ENCODE measurements around the gene RDH5. TPM values are rescaled to one million over a fixed set of nuclear protein-coding genes. Genes with fewer than 3 reads are reported as not detected.

Gene RDH5
- total and polyA plus RNA-seq, 2 of the 13 experiments (the other 11 are each of a cell fraction or from before 2014, with no cell fraction given), result 2.6 to 5.7 TPM

DNA sequence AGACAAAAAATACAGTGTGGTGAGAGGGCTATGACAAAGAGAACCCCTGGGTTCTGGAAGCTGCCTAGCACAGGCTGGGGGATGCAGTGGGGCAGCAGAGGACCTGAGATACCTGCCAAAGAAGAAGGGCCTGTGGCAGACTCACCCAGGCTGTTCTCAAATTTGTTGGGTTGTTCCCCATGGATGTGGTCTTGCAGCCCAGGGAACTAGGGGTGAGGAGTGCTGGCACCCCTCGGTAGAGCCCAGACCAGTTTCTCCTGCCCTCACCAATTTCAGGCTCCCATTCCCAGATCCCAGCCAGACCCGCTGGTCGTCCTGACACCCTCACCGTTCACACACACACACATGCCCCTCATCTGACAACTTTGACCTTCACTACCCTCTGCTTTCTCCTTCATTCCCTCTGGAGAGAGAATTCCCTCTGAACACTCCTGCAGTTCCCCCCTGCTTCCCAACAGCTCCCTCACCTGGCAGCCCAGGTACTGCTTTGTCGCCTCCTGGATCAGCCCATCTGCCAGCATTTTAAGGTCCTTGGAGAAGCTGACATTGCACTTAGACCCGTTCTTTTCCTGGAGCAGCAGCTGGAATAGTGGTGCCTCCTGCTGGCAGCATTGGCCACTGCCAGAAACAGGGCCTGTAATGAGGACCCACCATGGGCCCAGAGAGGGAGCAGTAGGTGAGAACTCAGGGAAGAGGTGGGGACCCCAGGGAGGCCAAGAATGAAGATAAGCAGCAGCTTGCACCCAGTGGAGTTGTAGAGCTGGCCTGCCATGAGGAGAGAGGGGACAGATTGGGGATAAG is 16.8 kb downstream of the RDH5 start (continued):
- peak; percentile 64; the same call in 1 of the 2 replicates for TF ChIP-seq ZNF331 (CRISPR knock-in tag; IDR thresholded peaks at IDR 0.05)
- TF ChIP-seq, protein P1, sequence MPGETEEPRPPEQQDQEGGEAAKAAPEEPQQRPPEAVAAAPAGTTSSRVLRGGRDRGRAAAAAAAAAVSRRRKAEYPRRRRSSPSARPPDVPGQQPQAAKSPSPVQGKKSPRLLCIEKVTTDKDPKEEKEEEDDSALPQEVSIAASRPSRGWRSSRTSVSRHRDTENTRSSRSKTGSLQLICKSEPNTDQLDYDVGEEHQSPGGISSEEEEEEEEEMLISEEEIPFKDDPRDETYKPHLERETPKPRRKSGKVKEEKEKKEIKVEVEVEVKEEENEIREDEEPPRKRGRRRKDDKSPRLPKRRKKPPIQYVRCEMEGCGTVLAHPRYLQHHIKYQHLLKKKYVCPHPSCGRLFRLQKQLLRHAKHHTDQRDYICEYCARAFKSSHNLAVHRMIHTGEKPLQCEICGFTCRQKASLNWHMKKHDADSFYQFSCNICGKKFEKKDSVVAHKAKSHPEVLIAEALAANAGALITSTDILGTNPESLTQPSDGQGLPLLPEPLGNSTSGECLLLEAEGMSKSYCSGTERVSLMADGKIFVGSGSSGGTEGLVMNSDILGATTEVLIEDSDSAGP (CRISPR knock-in tag; IDR thresholded peaks at IDR 0.05; ENCODE audit: borderline replicate concordance), result peak; percentile 72; the same call in 1 of the 2 replicates
- TF ChIP-seq, protein P2, sequence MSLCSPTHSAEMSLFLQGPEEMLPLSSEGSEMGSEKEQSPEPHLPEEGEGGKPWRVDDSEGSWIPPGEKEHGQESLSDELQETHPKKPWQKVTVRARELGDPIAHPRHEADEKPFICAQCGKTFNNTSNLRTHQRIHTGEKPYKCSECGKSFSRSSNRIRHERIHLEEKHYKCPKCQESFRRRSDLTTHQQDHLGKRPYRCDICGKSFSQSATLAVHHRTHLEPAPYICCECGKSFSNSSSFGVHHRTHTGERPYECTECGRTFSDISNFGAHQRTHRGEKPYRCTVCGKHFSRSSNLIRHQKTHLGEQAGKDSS (CRISPR knock-in tag; IDR thresholded peaks at IDR 0.05; ENCODE audit: borderline replicate concordance, low read depth), result peak; percentile 65; the same call in 1 of the 2 replicates
- TF ChIP-seq, protein P3, sequence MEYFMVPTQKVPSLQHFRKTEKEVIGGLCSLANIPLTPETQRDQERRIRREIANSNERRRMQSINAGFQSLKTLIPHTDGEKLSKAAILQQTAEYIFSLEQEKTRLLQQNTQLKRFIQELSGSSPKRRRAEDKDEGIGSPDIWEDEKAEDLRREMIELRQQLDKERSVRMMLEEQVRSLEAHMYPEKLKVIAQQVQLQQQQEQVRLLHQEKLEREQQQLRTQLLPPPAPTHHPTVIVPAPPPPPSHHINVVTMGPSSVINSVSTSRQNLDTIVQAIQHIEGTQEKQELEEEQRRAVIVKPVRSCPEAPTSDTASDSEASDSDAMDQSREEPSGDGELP (IDR thresholded peaks at IDR 0.05; ENCODE audit: borderline replicate concordance, low read depth), result peak; percentile 64; the same call in 1 of the 2 replicates
- 0 out of 2 replicates have a peak, but pooled peaks have one; percentile 55 for TF ChIP-seq ZNF761 (CRISPR knock-in tag; conservative IDR thresholded peaks at IDR 0.05)
- TF ChIP-seq CEBPG (CRISPR knock-in tag; IDR thresholded peaks at IDR 0.05), result 0 out of 2 replicates have a peak, but pooled peaks have one; percentile 6
- no peak for TF ChIP-seq GFI1 (CRISPR knock-in tag; IDR thresholded peaks at IDR 0.05; ENCODE audit: borderline replicate concordance)
- TF ChIP-seq ZNF652 (CRISPR knock-in tag; IDR thresholded peaks at IDR 0.05; ENCODE audit: borderline replicate concordance, low read depth), result 0 out of 2 replicates have a peak, but pooled peaks have one; percentile 14
- TF ChIP-seq, protein P4, sequence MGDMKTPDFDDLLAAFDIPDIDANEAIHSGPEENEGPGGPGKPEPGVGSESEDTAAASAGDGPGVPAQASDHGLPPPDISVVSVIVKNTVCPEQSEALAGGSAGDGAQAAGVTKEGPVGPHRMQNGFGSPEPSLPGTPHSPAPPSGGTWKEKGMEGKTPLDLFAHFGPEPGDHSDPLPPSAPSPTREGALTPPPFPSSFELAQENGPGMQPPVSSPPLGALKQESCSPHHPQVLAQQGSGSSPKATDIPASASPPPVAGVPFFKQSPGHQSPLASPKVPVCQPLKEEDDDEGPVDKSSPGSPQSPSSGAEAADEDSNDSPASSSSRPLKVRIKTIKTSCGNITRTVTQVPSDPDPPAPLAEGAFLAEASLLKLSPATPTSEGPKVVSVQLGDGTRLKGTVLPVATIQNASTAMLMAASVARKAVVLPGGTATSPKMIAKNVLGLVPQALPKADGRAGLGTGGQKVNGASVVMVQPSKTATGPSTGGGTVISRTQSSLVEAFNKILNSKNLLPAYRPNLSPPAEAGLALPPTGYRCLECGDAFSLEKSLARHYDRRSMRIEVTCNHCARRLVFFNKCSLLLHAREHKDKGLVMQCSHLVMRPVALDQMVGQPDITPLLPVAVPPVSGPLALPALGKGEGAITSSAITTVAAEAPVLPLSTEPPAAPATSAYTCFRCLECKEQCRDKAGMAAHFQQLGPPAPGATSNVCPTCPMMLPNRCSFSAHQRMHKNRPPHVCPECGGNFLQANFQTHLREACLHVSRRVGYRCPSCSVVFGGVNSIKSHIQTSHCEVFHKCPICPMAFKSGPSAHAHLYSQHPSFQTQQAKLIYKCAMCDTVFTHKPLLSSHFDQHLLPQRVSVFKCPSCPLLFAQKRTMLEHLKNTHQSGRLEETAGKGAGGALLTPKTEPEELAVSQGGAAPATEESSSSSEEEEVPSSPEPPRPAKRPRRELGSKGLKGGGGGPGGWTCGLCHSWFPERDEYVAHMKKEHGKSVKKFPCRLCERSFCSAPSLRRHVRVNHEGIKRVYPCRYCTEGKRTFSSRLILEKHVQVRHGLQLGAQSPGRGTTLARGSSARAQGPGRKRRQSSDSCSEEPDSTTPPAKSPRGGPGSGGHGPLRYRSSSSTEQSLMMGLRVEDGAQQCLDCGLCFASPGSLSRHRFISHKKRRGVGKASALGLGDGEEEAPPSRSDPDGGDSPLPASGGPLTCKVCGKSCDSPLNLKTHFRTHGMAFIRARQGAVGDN (CRISPR knock-in tag; IDR thresholded peaks at IDR 0.05), result peak; percentile 38
- TF ChIP-seq RCOR2 (CRISPR knock-in tag; IDR thresholded peaks at IDR 0.05), result peak; percentile 49; the same call in 1 of the 2 replicates
- TF ChIP-seq MAFG (CRISPR knock-in tag; IDR thresholded peaks at IDR 0.05), result peak; percentile 59; the same call in 1 of the 2 replicates
- no peak for TF ChIP-seq ZNF619 (CRISPR knock-in tag; IDR thresholded peaks at IDR 0.05)
- peak; percentile 81 for TF ChIP-seq ELF3 (CRISPR knock-in tag; IDR thresholded peaks at IDR 0.05)
- TF ChIP-seq, protein P5, sequence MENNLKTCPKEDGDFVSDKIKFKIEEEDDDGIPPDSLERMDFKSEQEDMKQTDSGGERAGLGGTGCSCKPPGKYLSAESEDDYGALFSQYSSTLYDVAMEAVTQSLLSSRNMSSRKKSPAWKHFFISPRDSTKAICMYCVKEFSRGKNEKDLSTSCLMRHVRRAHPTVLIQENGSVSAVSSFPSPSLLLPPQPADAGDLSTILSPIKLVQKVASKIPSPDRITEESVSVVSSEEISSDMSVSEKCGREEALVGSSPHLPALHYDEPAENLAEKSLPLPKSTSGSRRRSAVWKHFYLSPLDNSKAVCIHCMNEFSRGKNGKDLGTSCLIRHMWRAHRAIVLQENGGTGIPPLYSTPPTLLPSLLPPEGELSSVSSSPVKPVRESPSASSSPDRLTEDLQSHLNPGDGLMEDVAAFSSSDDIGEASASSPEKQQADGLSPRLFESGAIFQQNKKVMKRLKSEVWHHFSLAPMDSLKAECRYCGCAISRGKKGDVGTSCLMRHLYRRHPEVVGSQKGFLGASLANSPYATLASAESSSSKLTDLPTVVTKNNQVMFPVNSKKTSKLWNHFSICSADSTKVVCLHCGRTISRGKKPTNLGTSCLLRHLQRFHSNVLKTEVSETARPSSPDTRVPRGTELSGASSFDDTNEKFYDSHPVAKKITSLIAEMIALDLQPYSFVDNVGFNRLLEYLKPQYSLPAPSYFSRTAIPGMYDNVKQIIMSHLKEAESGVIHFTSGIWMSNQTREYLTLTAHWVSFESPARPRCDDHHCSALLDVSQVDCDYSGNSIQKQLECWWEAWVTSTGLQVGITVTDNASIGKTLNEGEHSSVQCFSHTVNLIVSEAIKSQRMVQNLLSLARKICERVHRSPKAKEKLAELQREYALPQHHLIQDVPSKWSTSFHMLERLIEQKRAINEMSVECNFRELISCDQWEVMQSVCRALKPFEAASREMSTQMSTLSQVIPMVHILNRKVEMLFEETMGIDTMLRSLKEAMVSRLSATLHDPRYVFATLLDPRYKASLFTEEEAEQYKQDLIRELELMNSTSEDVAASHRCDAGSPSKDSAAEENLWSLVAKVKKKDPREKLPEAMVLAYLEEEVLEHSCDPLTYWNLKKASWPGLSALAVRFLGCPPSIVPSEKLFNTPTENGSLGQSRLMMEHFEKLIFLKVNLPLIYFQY (CRISPR knock-in tag; IDR thresholded peaks at IDR 0.05; ENCODE audit: borderline replicate concordance), result no peak
